Measurements from ENCODE around the gene TMEM238.
A peak's percentile ranks its signal among the peaks of the same experiment; 100 is the strongest.

The TMEM238 gene

GRCh38 chr19:55383279-55384130 lies 587 bp downstream of the TMEM238 start:
- H3K4me2 ChIP-seq (ENCODE audit: low read length) = peak overlapping the region; percentile 91
- peak overlapping the region; percentile 92 for H4K8ac ChIP-seq (ENCODE audit: low read depth, low read length)
- peaks cover 28% of the 10 kb centered on the region for H3K79me2 ChIP-seq (ENCODE audit: control insufficient read depth, insufficient read depth, low read length, poor library complexity)
- peak overlapping the region; percentile 43 for H3K27ac ChIP-seq (ENCODE audit: low read depth, low read length)
- H3K14ac ChIP-seq (ENCODE audit: low read length) = peak overlapping the region; percentile 88
- peaks cover 33% of the 10 kb centered on the region in 2 experiments for H3K4me1 ChIP-seq (ENCODE audit: control insufficient read depth in 1 of 2, insufficient read depth in 2 of 2, low read length in 2 of 2)
- peak overlapping the region; percentile 86 for H4K91ac ChIP-seq (ENCODE audit: low read depth, low read length)
- WGBS (ENCODE audit: extremely low coverage, insufficient coverage, insufficient read length) = no CpG with 5 or more reads among the region's 88 CpGs
- no peaks in the 10 kb centered on the region for H3K27me3 ChIP-seq (ENCODE audit: insufficient read depth, low read length)
- H2BK12ac ChIP-seq (ENCODE audit: low read length) = peak overlapping the region; percentile 67
- H3K79me1 ChIP-seq (ENCODE audit: low read length) = peaks cover 16% of the 10 kb centered on the region
- peak overlapping the region; percentile 22 for H2AK5ac ChIP-seq (ENCODE audit: low read length)
- no peak overlapping the region for H2BK120ac ChIP-seq (ENCODE audit: insufficient read depth, low read length, poor library complexity)
- peak overlapping the region; percentile 72 for H3K4me3 ChIP-seq (ENCODE audit: low read depth, low read length)
- peak; percentile 57 to 71 for DNase-seq
- peak overlapping the region; percentile 87 for H4K12ac ChIP-seq (ENCODE audit: low read depth, low read length)
- peak overlapping the region; percentile 49 for H3K4ac ChIP-seq (ENCODE audit: low read depth, low read length)
- H3K18ac ChIP-seq (ENCODE audit: low read length) = peak overlapping the region; percentile 71
- no peak overlapping the region for H3K23ac ChIP-seq (ENCODE audit: low read length)
- H3K9ac ChIP-seq (ENCODE audit: low read length) = peak overlapping the region; percentile 54
- H3K36me3 ChIP-seq (ENCODE audit: control insufficient read depth in 1 of 2, insufficient read depth in 2 of 2, low read length in 2 of 2) = peaks cover 21 to 23% of the 10 kb centered on the region in 2 experiments
- H2BK5ac ChIP-seq (ENCODE audit: low read depth, low read length, poor library complexity) = no peak overlapping the region
- no peaks in the 10 kb centered on the region for H3K9me3 ChIP-seq (ENCODE audit: insufficient read depth, low read depth, low read length)
- peak overlapping the region; percentile 90 for H2AFZ ChIP-seq (ENCODE audit: insufficient read depth, low read length, poor library complexity)

GRCh38 chr19:55382522-55383054 lies 1.5 kb downstream of the TMEM238 start:
- Histone ChIP-seq H2BK12ac (ENCODE audit: low read length) (no peak overlapping the region), H4K12ac (ENCODE audit: low read depth, low read length) (no peak overlapping the region), H4K91ac (ENCODE audit: low read depth, low read length) (no peak overlapping the region), H3K79me2 (ENCODE audit: control insufficient read depth, insufficient read depth, low read length, poor library complexity) (peaks cover 19% of the 10 kb centered on the region), H3K18ac (ENCODE audit: low read length) (no peak overlapping the region), H2BK5ac (ENCODE audit: low read depth, low read length, poor library complexity) (no peak overlapping the region), H3K36me3 (ENCODE audit: control insufficient read depth in 1 of 2, insufficient read depth in 2 of 2, low read length in 2 of 2) (peaks cover 12 to 13% of the 10 kb centered on the region in 2 experiments), H3K4me3 (ENCODE audit: low read depth, low read length) (no peak overlapping the region), H3K14ac (ENCODE audit: low read length) (no peak overlapping the region), H3K23ac (ENCODE audit: low read length) (no peak overlapping the region), H3K4ac (ENCODE audit: low read depth, low read length) (no peak overlapping the region), H2AK5ac (ENCODE audit: low read length) (peak overlapping the region; percentile 22), H3K4me2 (ENCODE audit: low read length) (no peak overlapping the region), H3K9me3 (ENCODE audit: insufficient read depth, low read depth, low read length) (no peaks in the 10 kb centered on the region), H3K4me1 (ENCODE audit: control insufficient read depth in 1 of 2, insufficient read depth in 2 of 2, low read length in 2 of 2) (peaks cover 23 to 25% of the 10 kb centered on the region in 2 experiments), H3K27me3 (ENCODE audit: insufficient read depth, low read length) (no peaks in the 10 kb centered on the region), H3K9ac (ENCODE audit: low read length) (no peak overlapping the region), H2AFZ (ENCODE audit: insufficient read depth, low read length, poor library complexity) (no peak overlapping the region), H3K79me1 (ENCODE audit: low read length) (peaks cover 16% of the 10 kb centered on the region), H2BK120ac (ENCODE audit: insufficient read depth, low read length, poor library complexity) (no peak overlapping the region), H3K27ac (ENCODE audit: low read depth, low read length) (no peak overlapping the region), H4K8ac (ENCODE audit: low read depth, low read length) (no peak overlapping the region)
- DNase-seq = no peak
- no CpG with 5 or more reads among the region's 3 CpGs for WGBS (ENCODE audit: extremely low coverage, insufficient coverage, insufficient read length)

- H2BK120ac ChIP-seq (ENCODE audit: insufficient read depth, low read length, poor library complexity) = no peak overlapping the region
- H2AFZ ChIP-seq (ENCODE audit: insufficient read depth, low read length, poor library complexity) = no peak overlapping the region
- WGBS (ENCODE audit: extremely low coverage, insufficient coverage, insufficient read length) = 100% methylated on average over 3 of the region's 5 CpGs
- H2AK5ac ChIP-seq (ENCODE audit: low read length) = no peak overlapping the region
- no peak overlapping the region for H3K9ac ChIP-seq (ENCODE audit: low read length)
- H3K4me3 ChIP-seq (ENCODE audit: low read depth, low read length) = no peak overlapping the region
- H3K18ac ChIP-seq (ENCODE audit: low read length) = no peak overlapping the region
- H3K14ac ChIP-seq (ENCODE audit: low read length) = no peak overlapping the region
- DNase-seq = no peak
- no peak overlapping the region for H2BK12ac ChIP-seq (ENCODE audit: low read length)
- no peak overlapping the region for H4K12ac ChIP-seq (ENCODE audit: low read depth, low read length)
- no peak overlapping the region for H2BK5ac ChIP-seq (ENCODE audit: low read depth, low read length, poor library complexity)
- H3K36me3 ChIP-seq (ENCODE audit: control insufficient read depth in 1 of 2, insufficient read depth in 2 of 2, low read length in 2 of 2) = peaks cover 6 to 8% of the 10 kb centered on the region in 2 experiments
- H3K23ac ChIP-seq (ENCODE audit: low read length) = no peak overlapping the region
- H4K8ac ChIP-seq (ENCODE audit: low read depth, low read length) = no peak overlapping the region
- H3K27me3 ChIP-seq (ENCODE audit: insufficient read depth, low read length) = no peaks in the 10 kb centered on the region
- H3K79me2 ChIP-seq (ENCODE audit: control insufficient read depth, insufficient read depth, low read length, poor library complexity) = peaks cover 16% of the 10 kb centered on the region
- H3K4me2 ChIP-seq (ENCODE audit: low read length) = no peak overlapping the region
- H3K9me3 ChIP-seq (ENCODE audit: insufficient read depth, low read depth, low read length) = no peaks in the 10 kb centered on the region
- no peak overlapping the region for H4K91ac ChIP-seq (ENCODE audit: low read depth, low read length)
- H3K4ac ChIP-seq (ENCODE audit: low read depth, low read length) = no peak overlapping the region
- H3K79me1 ChIP-seq (ENCODE audit: low read length) = peaks cover 16% of the 10 kb centered on the region
- H3K27ac ChIP-seq (ENCODE audit: low read depth, low read length) = no peak overlapping the region
- peaks cover 20 to 22% of the 10 kb centered on the region in 2 experiments for H3K4me1 ChIP-seq (ENCODE audit: control insufficient read depth in 1 of 2, insufficient read depth in 2 of 2, low read length in 2 of 2)
These were observed 2.1 kb downstream of the TMEM238 start for GRCh38 chr19:55382013-55382412.

- Histone ChIP-seq H3K79me2 (ENCODE audit: control insufficient read depth, insufficient read depth, low read length, poor library complexity) (peaks cover 4% of the 10 kb centered on the region), H4K8ac (ENCODE audit: low read depth, low read length) (no peak overlapping the region), H2BK120ac (ENCODE audit: insufficient read depth, low read length, poor library complexity) (no peak overlapping the region), H3K27me3 (ENCODE audit: insufficient read depth, low read length) (no peaks in the 10 kb centered on the region), H3K9ac (ENCODE audit: low read length) (no peak overlapping the region), H3K36me3 (ENCODE audit: control insufficient read depth in 1 of 2, insufficient read depth in 2 of 2, low read length in 2 of 2) (no peaks in the 10 kb centered on the region), H4K12ac (ENCODE audit: low read depth, low read length) (no peak overlapping the region), H3K27ac (ENCODE audit: low read depth, low read length) (no peak overlapping the region), H3K4me3 (ENCODE audit: low read depth, low read length) (no peak overlapping the region), H3K18ac (ENCODE audit: low read length) (no peak overlapping the region), H4K91ac (ENCODE audit: low read depth, low read length) (no peak overlapping the region), H3K14ac (ENCODE audit: low read length) (no peak overlapping the region), H2AFZ (ENCODE audit: insufficient read depth, low read length, poor library complexity) (no peak overlapping the region), H3K4ac (ENCODE audit: low read depth, low read length) (no peak overlapping the region), H2BK5ac (ENCODE audit: low read depth, low read length, poor library complexity) (no peak overlapping the region), H3K9me3 (ENCODE audit: insufficient read depth, low read depth, low read length) (no peaks in the 10 kb centered on the region), H2BK12ac (ENCODE audit: low read length) (no peak overlapping the region), H3K79me1 (ENCODE audit: low read length) (peaks cover 6% of the 10 kb centered on the region), H3K4me2 (ENCODE audit: low read length) (no peak overlapping the region), H2AK5ac (ENCODE audit: low read length) (no peak overlapping the region), H3K23ac (ENCODE audit: low read length) (no peak overlapping the region), H3K4me1 (ENCODE audit: control insufficient read depth in 1 of 2, insufficient read depth in 2 of 2, low read length in 2 of 2) (peaks cover 19 to 22% of the 10 kb centered on the region in 2 experiments)
- no CpG with 5 or more reads among the region's 11 CpGs for WGBS (ENCODE audit: extremely low coverage, insufficient coverage, insufficient read length)
- DNase-seq = no peak
These were observed 4.9 kb downstream of the TMEM238 start for GRCh38 chr19:55379174-55379573.
